ENCODE data around the gene CRYM.
"Not testable (repeated sequence)": the region's sequence is repeated elsewhere in the genome, so short reads cannot be mapped to it uniquely, and the experiment has no call there.

The CRYM gene

GRCh38 chr16:21279501-21279900 lies 1.4 kb upstream of the CRYM start:
- in situ Hi-C loops (cut with MboI; ENCODE audit: low sequenced_read_pairs) = no loop called here

GRCh38 chr16:21277045-21277926 lies 804 bp downstream of the CRYM start:
- in situ Hi-C loops (cut with MboI; ENCODE audit: low sequenced_read_pairs) = no loop called here

GRCh38 chr16:21276090-21276489 lies 2.0 kb downstream of the CRYM start:
- in situ Hi-C loops (cut with MboI; ENCODE audit: low sequenced_read_pairs) = no loop called here

- in situ Hi-C loops (cut with MboI; ENCODE audit: low sequenced_read_pairs) = no loop called here
Measured at GRCh38 chr16:21275529-21275928, 2.6 kb downstream of the CRYM start.

GRCh38 chr16:21274172-21274726 lies 3.8 kb downstream of the CRYM start:
- in situ Hi-C loops (cut with MboI; ENCODE audit: low sequenced_read_pairs) = no loop called here

- in situ Hi-C loops (cut with MboI; ENCODE audit: low sequenced_read_pairs) = not testable (repeated sequence)
Measured at GRCh38 chr16:21272763-21273162, 5.3 kb downstream of the CRYM start.

- in situ Hi-C loops (cut with MboI; ENCODE audit: low sequenced_read_pairs) = no loop called here
Measured at GRCh38 chr16:21272253-21272652, 5.8 kb downstream of the CRYM start.

- in situ Hi-C loops (cut with MboI; ENCODE audit: low sequenced_read_pairs) = no loop called here
Measured at GRCh38 chr16:21268236-21268635, 9.9 kb downstream of the CRYM start.

- in situ Hi-C loops (cut with MboI; ENCODE audit: low sequenced_read_pairs) = no loop called here
Measured at GRCh38 chr16:21267298-21267697, 10.8 kb downstream of the CRYM start.

GRCh38 chr16:21265104-21265837 lies 12.8 kb downstream of the CRYM start:
- in situ Hi-C loops (cut with MboI; ENCODE audit: low sequenced_read_pairs) = no loop called here

GRCh38 chr16:21264571-21265036 lies 13.5 kb downstream of the CRYM start:
- in situ Hi-C loops (cut with MboI; ENCODE audit: low sequenced_read_pairs) = no loop called here

GRCh38 chr16:21263640-21264570 lies 14.2 kb downstream of the CRYM start:
- in situ Hi-C loops (cut with MboI; ENCODE audit: low sequenced_read_pairs) = no loop called here

GRCh38 chr16:21262779-21263639 lies 15.1 kb downstream of the CRYM start:
- in situ Hi-C loops (cut with MboI; ENCODE audit: low sequenced_read_pairs) = no loop called here

- in situ Hi-C loops (cut with MboI; ENCODE audit: low sequenced_read_pairs) = no loop called here
Measured at GRCh38 chr16:21260870-21261791, 17.0 kb downstream of the CRYM start.

GRCh38 chr16:21257284-21257683 lies 20.8 kb downstream of the CRYM start:
- in situ Hi-C loops (cut with MboI; ENCODE audit: low sequenced_read_pairs) = no loop called here

- in situ Hi-C loops (cut with MboI; ENCODE audit: low sequenced_read_pairs) = no loop called here
Measured at GRCh38 chr16:21256636-21257035, 21.5 kb downstream of the CRYM start.

- in situ Hi-C loops (cut with MboI; ENCODE audit: low sequenced_read_pairs) = no loop called here
Measured at GRCh38 chr16:21253470-21253869, 24.6 kb downstream of the CRYM start.

- in situ Hi-C loops (cut with MboI; ENCODE audit: low sequenced_read_pairs) = no loop called here
Measured at GRCh38 chr16:21250072-21250923, 27.8 kb downstream of the CRYM start.
